AG09309 (cell line): ENCODE measurements around the gene FTCDNL1.

Source experiments
- DNase-seq: peaks from one replicate; pipeline ENCODE4 v3.0.0-alpha.2; 2010; ENCODE audit warnings: low read depth
- H3K4me3 ChIP-seq: 2 replicates; pipeline ENCODE4 v1.5.1; 2011; ENCODE audit warnings: mild to moderate bottlenecking, low read depth, low read length, moderate library complexity; ENCODE audit not compliant: control insufficient read depth
- CTCF ChIP-seq: IDR thresholded peaks from 2 replicates; pipeline ENCODE4 v1.5.1; 2011; ENCODE audit warnings: mild to moderate bottlenecking, low read depth, low read length, inconsistent platforms; ENCODE audit not compliant: insufficient read depth, control insufficient read depth; ENCODE audit errors: missing control alignments

The FTCDNL1 gene

GRCh38 chr2:199874209-199874608 is 23.2 kb upstream of the FTCDNL1 start:
- no peak for TF ChIP-seq CTCF
- DNase-seq: no peak
- no peak overlapping the region for H3K4me3 ChIP-seq

GRCh38 chr2:199870581-199870980 is 19.6 kb upstream of the FTCDNL1 start:
- no peak for TF ChIP-seq CTCF
- H3K4me3 ChIP-seq: no peak overlapping the region
- DNase-seq: no peak

- no peak overlapping the region for H3K4me3 ChIP-seq
- TF ChIP-seq CTCF: no peak
- DNase-seq: no peak
Observed at GRCh38 chr2:199869653-199870052, 18.7 kb upstream of the FTCDNL1 start.

DNA sequence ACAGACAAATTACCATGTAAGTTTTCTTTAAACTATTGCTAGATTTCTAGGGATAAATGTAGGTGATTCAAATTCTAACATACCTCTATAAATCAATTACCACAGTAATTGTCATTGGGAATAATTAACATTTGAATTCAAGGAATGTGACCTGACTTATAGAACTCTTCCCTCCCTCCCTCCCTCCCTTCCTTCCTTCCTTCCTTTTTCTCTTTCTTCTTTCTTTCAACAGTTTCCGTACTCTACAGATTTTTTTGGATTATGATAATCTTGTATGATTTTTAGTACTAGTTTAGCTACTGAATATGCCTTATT is 18.2 kb upstream of the FTCDNL1 start:
- DNase-seq: no peak
- TF ChIP-seq CTCF: no peak
- H3K4me3 ChIP-seq: no peak overlapping the region

- H3K4me3 ChIP-seq: no peak overlapping the region
- no peak for TF ChIP-seq CTCF
- no peak for DNase-seq
Observed at GRCh38 chr2:199868431-199869226, 17.6 kb upstream of the FTCDNL1 start.

DNA sequence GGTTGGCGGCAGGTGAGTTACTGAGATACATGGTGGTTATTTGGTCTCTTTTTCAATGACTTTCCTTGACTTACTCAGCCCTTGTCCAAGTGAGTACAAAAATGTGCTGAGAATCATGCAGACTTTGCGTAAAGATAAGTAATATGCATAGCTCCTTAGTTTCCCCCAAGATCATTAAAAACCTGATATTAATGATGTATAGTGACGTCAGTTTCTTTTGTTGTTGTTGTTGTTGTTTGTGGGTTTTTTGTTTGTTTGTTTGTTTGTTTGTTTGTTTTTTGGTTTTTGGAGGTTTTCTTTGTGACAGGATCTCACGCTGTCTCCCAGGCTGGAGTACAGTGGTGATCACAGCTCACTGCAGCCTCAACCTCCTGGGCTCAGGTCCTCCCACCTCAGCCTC is 14.9 kb upstream of the FTCDNL1 start:
- no peak for DNase-seq
- TF ChIP-seq CTCF: no peak

More for the DNA sequence above, 14.9 kb upstream of the FTCDNL1 start:
- no peak overlapping the region for H3K4me3 ChIP-seq
